Measurements from ENCODE around the gene ANKRD45. TPM values are rescaled to one million over a fixed set of nuclear protein-coding genes. Genes with fewer than 3 reads are reported as not detected.

ANKRD45 gene
- total RNA-seq, 4 donors from 2014 or later, result 0.27 to 1.1 TPM; not detected in 2

GRCh38 chr1:173562813-173563212 lies 106.8 kb downstream of the ANKRD45 start:
- in situ Hi-C loops (cut with MboI; ENCODE audit: low pct_ligation_motif_present in 1 of 4, low pct_unique_long_range_greater_than_20kb in 1 of 4, low sequenced_read_pairs in 3 of 4) (no loop called here), intact Hi-C loops (cut with DNase I; ENCODE audit: low total_unique reads) (no loop called here)
- WGBS, 2 donors (ENCODE audit: low coverage in 1 of 2), result 63 to 74% methylated on average over 3 to 6 of the region's 6 CpGs
- no peaks in the 10 kb centered on the region for H3K27me3 ChIP-seq
- no peaks in the 10 kb centered on the region for H3K9me3 ChIP-seq
- no peaks in the 10 kb centered on the region for H3K36me3 ChIP-seq
- TF ChIP-seq CTCF (IDR thresholded peaks at IDR 0.05) (no peak), EP300 (IDR thresholded peaks at IDR 0.05; ENCODE audit: low read depth) (no peak), POLR2A (IDR thresholded peaks at IDR 0.05) (no peak), POLR2AphosphoS5 (IDR thresholded peaks at IDR 0.05) (no peak)
- H3K4me3 ChIP-seq, result no peak overlapping the region
- H3K4me1 ChIP-seq, result no peaks in the 10 kb centered on the region
- H3K27ac ChIP-seq, result no peak overlapping the region
- DNase-seq, result no peak

- in situ Hi-C loops (cut with MboI; ENCODE audit: low pct_ligation_motif_present in 1 of 4, low pct_unique_long_range_greater_than_20kb in 1 of 4, low sequenced_read_pairs in 3 of 4), result no loop called here
- H3K4me3 ChIP-seq, result no peak overlapping the region
- H3K27me3 ChIP-seq, result no peaks in the 10 kb centered on the region
- no peaks in the 10 kb centered on the region for H3K9me3 ChIP-seq
- H3K27ac ChIP-seq, result no peak overlapping the region
- no peaks in the 10 kb centered on the region for H3K36me3 ChIP-seq
- H3K4me1 ChIP-seq, result no peaks in the 10 kb centered on the region
- no peak for TF ChIP-seq EP300 (IDR thresholded peaks at IDR 0.05; ENCODE audit: low read depth)
- no peak for TF ChIP-seq CTCF (IDR thresholded peaks at IDR 0.05)
- TF ChIP-seq POLR2AphosphoS5 (IDR thresholded peaks at IDR 0.05), result no peak
- no peak for TF ChIP-seq POLR2A (IDR thresholded peaks at IDR 0.05)
- intact Hi-C loops (cut with DNase I; ENCODE audit: low total_unique reads), result no loop called here
- no peak for DNase-seq
- WGBS, 2 donors (ENCODE audit: low coverage in 1 of 2), result 67 to 79% methylated on average over 1 of the region's 1 CpG
Measured at GRCh38 chr1:173561263-173561662, 108.4 kb downstream of the ANKRD45 start.

- no peak overlapping the region for H3K4me3 ChIP-seq
- TF ChIP-seq POLR2A (IDR thresholded peaks at IDR 0.05) (no peak), POLR2AphosphoS5 (IDR thresholded peaks at IDR 0.05) (no peak), EP300 (IDR thresholded peaks at IDR 0.05; ENCODE audit: low read depth) (no peak), CTCF (IDR thresholded peaks at IDR 0.05) (no peak)
- H3K27ac ChIP-seq, result no peak overlapping the region
- WGBS, 2 donors (ENCODE audit: low coverage in 1 of 2), result 88 to 100% methylated on average over 1 to 3 of the region's 3 CpGs
- no peak for DNase-seq
- no peaks in the 10 kb centered on the region for H3K4me1 ChIP-seq
- H3K36me3 ChIP-seq, result no peaks in the 10 kb centered on the region
- no peaks in the 10 kb centered on the region for H3K9me3 ChIP-seq
- intact Hi-C loops (cut with DNase I; ENCODE audit: low total_unique reads), result no loop called here
- in situ Hi-C loops (cut with MboI; ENCODE audit: low pct_ligation_motif_present in 1 of 4, low pct_unique_long_range_greater_than_20kb in 1 of 4, low sequenced_read_pairs in 3 of 4), result no loop called here
- H3K27me3 ChIP-seq, result no peaks in the 10 kb centered on the region
Measured at GRCh38 chr1:173560285-173560880, 109.3 kb downstream of the ANKRD45 start.

Other genes with a start within 250 kb of the ANKRD45 start
- gene PRDX6, start 192.5 kb downstream of the ANKRD45 start, total RNA-seq, result 100 to 1,000 TPM; 150 to 540 (median 469) TPM
- gene SLC9C2, start 66.8 kb downstream of the ANKRD45 start, total RNA-seq, result not detected
- not detected for gene TEX50, start 34.5 kb downstream of the ANKRD45 start, total RNA-seq
- gene KLHL20, start 45.1 kb upstream of the ANKRD45 start, total RNA-seq, result 10 to 100 TPM in 3 of 4 donors, 1 to 10 TPM in 1; 7.9 to 39.7 (median 27.8) TPM
- 10 to 100 TPM; 12.0 to 19.7 (median 16.6) TPM for gene DARS2, start 154.8 kb upstream of the ANKRD45 start, total RNA-seq
- 1 to 10 TPM in 3 of 4 donors, not detected in 1; 4.3 to 6.7 (median 4.9) TPM for gene CENPL, start 155.0 kb upstream of the ANKRD45 start, total RNA-seq
- gene GAS5, start 198.1 kb upstream of the ANKRD45 start, total RNA-seq, result 100 to 1,000 TPM in 3 of 4 donors, 10 to 100 TPM in 1; 82.7 to 435 (median 193) TPM
- gene ZBTB37, start 198.5 kb upstream of the ANKRD45 start, total RNA-seq, result 1 to 10 TPM; 4.6 to 8.3 (median 6.9) TPM
- gene SERPINC1, start 247.5 kb upstream of the ANKRD45 start, total RNA-seq, result 1 to 10 TPM in 1 of 4 donors, not detected in 3; 1.1 TPM